Gastrocnemius medialis (tissue), 4 donors: Measurements from ENCODE around the gene NYAP1.

Experiments
- CTCF ChIP-seq, 5 experiments: fragments of 450-650 bp in 3 of 5; fragments of 200-600 bp in 2 of 5; sonication (generic) in 2 of 5; IDR thresholded peaks in 4 of 5; conservative IDR thresholded peaks in 1 of 5; 1 replicate in 4 of 5; 2 replicates in 1 of 5; pipeline ENCODE4 v1.5.1; 2016 to 2019; ENCODE audit warnings: antibody characterized with exemption in 5 of 5, mild to moderate bottlenecking in 3 of 5, moderate library complexity in 3 of 5
- POLR2A ChIP-seq, 2 donors: fragments of 450-650 bp; IDR thresholded peaks; one replicate each; pipeline ENCODE4 v1.6.1; 2017; ENCODE audit warnings: antibody characterized with exemption in 2 of 2, mild to moderate bottlenecking in 2 of 2, moderate library complexity in 2 of 2

DNA sequence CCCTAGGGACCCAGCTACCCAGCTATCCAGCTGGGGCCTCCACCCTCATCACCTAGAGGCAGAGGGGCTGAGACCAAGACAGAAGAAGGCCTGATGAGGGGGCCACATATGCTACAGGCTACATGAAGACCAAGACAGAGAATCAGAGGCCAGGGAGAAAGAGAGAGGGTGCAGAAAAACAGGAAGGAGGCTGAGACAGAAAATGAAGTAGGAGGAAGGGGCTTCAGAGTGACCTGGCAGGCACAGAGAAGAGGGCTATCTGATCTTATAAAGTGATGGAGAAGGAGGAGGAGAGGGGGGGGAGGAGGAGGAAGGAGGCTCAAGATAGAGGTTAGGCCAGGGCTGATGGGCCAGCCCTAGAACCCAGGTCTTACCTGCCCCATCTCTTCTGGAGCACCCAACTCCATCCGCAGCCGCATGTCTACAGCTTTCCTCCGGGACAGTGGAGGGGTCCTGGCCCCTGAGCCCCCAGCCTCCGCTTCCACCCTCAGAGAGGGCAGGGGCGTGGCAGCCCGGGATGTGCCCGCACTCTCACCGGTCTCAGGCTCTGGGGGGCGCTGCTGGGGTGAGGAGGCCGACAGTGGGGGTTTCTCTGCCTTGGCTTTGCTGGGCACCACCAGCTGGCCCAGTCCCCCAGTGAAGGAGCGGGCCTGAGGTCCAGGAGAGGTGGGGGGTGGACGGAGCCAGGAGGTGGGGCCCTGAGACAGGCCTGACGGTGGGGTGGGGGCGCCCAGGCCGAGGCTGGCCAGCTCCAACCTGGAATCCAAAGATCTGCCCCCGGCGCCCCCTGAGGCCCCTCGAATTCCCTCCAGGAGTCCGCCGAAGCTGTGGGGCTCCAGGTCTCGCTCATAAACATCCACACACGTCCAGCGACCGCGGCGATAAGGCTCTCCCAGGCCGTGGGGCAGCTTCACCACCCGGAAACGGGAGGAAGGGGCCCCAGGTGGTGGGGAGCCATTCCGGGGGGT lies 6.5 kb upstream of the NYAP1 start:
- no peak for TF ChIP-seq CTCF (IDR thresholded peaks at IDR 0.05 in 4 of 5, conservative IDR thresholded peaks at IDR 0.05 in 1 of 5)
- TF ChIP-seq POLR2A (IDR thresholded peaks at IDR 0.05) = no peak
